Sigmoid colon (tissue), 4 donors: ENCODE results near the gene TGFBR2.

ENCODE experiments used
- POLR2AphosphoS5 ChIP-seq, 4 donors: sonication (generic); formaldehyde crosslinking; IDR thresholded peaks; one replicate each; pipeline ENCODE4 v1.6.1; 2017; ENCODE audit warnings: antibody characterized with exemption in 4 of 4
- TF ChIP-seq, protein P1 (sequence below), 4 experiments: fragments of 450-650 bp in 3 of 4; fragments of 200-600 bp in 1 of 4; IDR thresholded peaks; one replicate each; pipeline ENCODE4 v1.5.1; 2016 to 2019; ENCODE audit warnings: antibody characterized with exemption in 4 of 4, mild to moderate bottlenecking in 3 of 4, moderate library complexity in 2 of 4

GRCh38 chr3:30637310-30638219, 31.2 kb downstream of the TGFBR2 start:
- TF ChIP-seq, protein P1, sequence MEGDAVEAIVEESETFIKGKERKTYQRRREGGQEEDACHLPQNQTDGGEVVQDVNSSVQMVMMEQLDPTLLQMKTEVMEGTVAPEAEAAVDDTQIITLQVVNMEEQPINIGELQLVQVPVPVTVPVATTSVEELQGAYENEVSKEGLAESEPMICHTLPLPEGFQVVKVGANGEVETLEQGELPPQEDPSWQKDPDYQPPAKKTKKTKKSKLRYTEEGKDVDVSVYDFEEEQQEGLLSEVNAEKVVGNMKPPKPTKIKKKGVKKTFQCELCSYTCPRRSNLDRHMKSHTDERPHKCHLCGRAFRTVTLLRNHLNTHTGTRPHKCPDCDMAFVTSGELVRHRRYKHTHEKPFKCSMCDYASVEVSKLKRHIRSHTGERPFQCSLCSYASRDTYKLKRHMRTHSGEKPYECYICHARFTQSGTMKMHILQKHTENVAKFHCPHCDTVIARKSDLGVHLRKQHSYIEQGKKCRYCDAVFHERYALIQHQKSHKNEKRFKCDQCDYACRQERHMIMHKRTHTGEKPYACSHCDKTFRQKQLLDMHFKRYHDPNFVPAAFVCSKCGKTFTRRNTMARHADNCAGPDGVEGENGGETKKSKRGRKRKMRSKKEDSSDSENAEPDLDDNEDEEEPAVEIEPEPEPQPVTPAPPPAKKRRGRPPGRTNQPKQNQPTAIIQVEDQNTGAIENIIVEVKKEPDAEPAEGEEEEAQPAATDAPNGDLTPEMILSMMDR (IDR thresholded peaks at IDR 0.05), result no peak
- TF ChIP-seq POLR2AphosphoS5 (IDR thresholded peaks at IDR 0.05), result no peak
